Measurements from ENCODE around the gene KRT84.

The KRT84 gene

GRCh38 chr12:52383331-52383730 is 2.1 kb downstream of the KRT84 start:
- DNase-seq (ENCODE audit: low read depth), result no peak

GRCh38 chr12:52382854-52383253 is 2.6 kb downstream of the KRT84 start:
- DNase-seq (ENCODE audit: low read depth), result no peak

GRCh38 chr12:52381206-52381605 is 4.2 kb downstream of the KRT84 start:
- no peak for DNase-seq (ENCODE audit: low read depth)

GRCh38 chr12:52380271-52380694 is 5.2 kb downstream of the KRT84 start:
- no peak for DNase-seq (ENCODE audit: low read depth)

GRCh38 chr12:52379536-52379935 is 5.9 kb downstream of the KRT84 start:
- DNase-seq (ENCODE audit: low read depth), result no peak

GRCh38 chr12:52378091-52378490 is 7.4 kb downstream of the KRT84 start:
- DNase-seq (ENCODE audit: low read depth), result no peak

- no peak for DNase-seq (ENCODE audit: low read depth)
Observed at GRCh38 chr12:52377266-52377665, 8.2 kb downstream of the KRT84 start.

GRCh38 chr12:52372216-52373154 is 13.0 kb downstream of the KRT84 start:
- peak; percentile 87 for DNase-seq (ENCODE audit: low read depth)

- no peak for DNase-seq (ENCODE audit: low read depth)
Observed at GRCh38 chr12:52371716-52372115, 13.7 kb downstream of the KRT84 start.

GRCh38 chr12:52370926-52371608 is 14.4 kb downstream of the KRT84 start:
- peak; percentile 79 for DNase-seq (ENCODE audit: low read depth)

- no peak for DNase-seq (ENCODE audit: low read depth)
Observed at GRCh38 chr12:52369809-52370208, 15.6 kb downstream of the KRT84 start.

- no peak for DNase-seq (ENCODE audit: low read depth)
Observed at GRCh38 chr12:52369211-52369610, 16.2 kb downstream of the KRT84 start.

- DNase-seq (ENCODE audit: low read depth), result no peak
Observed at GRCh38 chr12:52368508-52368907, 16.9 kb downstream of the KRT84 start.

- DNase-seq (ENCODE audit: low read depth), result no peak
Observed at GRCh38 chr12:52367876-52368275, 17.6 kb downstream of the KRT84 start.

GRCh38 chr12:52366738-52367485 is 18.5 kb downstream of the KRT84 start, which contains the start of gene KRT85:
Gene KRT85, minus strand, starts transcription at chr12:52367481. Its CDS starts 76 bp downstream, at chr12:52367405.
- DNase-seq (ENCODE audit: low read depth), result no peak

- no peak for DNase-seq (ENCODE audit: low read depth)
Observed at GRCh38 chr12:52364901-52365489, 20.5 kb downstream of the KRT84 start.

- DNase-seq (ENCODE audit: low read depth), result no peak
Observed at GRCh38 chr12:52364061-52364460, 21.4 kb downstream of the KRT84 start.

- DNase-seq (ENCODE audit: low read depth), result no peak
Observed at GRCh38 chr12:52363111-52363679, 22.3 kb downstream of the KRT84 start.

GRCh38 chr12:52362118-52362726 is 23.2 kb downstream of the KRT84 start:
- no peak for DNase-seq (ENCODE audit: low read depth)

GRCh38 chr12:52361553-52361952 is 23.9 kb downstream of the KRT84 start:
- DNase-seq (ENCODE audit: low read depth), result no peak

- DNase-seq (ENCODE audit: low read depth), result no peak
Observed at GRCh38 chr12:52360663-52361271, 24.7 kb downstream of the KRT84 start.
